Measurements from ENCODE around the gene CYP4B1. TPM values are rescaled to one million over a fixed set of nuclear protein-coding genes. Genes with fewer than 3 reads are reported as not detected.
A peak's percentile ranks its signal among the peaks of the same experiment; 100 is the strongest.
"Not testable (repeated sequence)": the region's sequence is repeated elsewhere in the genome, so short reads cannot be mapped to it uniquely, and the experiment has no call there.

The CYP4B1 gene
- total RNA-seq, 1 donor from 2014 or later = 13.5 TPM

DNA sequence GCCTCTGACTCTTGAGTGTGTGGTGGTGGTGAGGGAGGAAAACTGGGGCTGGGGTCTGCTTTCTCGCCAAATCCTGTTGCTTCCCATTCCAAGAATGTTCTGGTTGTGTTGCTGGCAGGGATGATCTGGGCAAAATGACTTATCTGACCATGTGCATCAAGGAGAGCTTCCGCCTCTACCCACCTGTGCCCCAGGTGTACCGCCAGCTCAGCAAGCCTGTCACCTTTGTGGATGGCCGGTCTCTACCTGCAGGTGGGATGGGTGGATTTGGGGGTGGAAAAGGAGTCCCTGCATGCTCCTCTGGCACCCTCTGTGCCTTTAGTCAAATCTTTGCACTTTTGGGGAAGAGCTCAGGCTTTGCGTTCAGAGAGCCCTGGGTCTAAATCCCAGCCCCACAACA, 18.1 kb downstream of the CYP4B1 start:
- ATAC-seq = no peak

DNA sequence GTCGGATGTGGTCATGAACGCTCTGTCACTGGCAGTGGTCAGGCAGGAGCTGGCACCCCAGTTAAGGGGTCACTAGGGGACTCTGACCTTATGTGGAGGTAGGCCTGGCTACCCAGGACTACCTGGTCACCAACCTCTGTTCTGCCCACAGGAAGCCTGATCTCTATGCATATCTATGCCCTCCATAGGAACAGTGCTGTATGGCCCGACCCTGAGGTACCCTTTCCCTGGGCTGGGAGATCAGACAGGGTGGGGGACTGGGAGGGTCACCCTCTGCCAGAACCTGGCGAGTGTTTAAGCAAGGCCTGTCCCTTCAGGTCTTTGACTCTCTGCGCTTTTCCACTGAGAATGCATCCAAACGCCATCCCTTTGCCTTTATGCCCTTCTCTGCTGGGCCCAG, 19.0 kb downstream of the CYP4B1 start:
- no peak for ATAC-seq

DNA sequence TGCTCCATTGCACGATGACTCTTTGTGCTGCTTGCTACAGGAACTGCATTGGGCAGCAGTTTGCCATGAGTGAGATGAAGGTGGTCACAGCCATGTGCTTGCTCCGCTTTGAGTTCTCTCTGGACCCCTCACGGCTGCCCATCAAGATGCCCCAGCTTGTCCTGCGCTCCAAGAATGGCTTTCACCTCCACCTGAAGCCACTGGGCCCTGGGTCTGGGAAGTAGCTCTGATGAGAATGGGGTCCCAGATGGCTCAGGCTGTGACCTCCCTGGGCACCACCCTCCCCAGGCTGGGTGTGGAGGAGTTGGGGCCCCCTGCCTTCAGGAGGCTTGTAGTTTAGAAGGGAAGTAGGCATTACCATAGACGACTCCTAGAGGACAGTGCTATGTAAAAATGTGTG, 19.7 kb downstream of the CYP4B1 start:
- no peak for ATAC-seq

DNA sequence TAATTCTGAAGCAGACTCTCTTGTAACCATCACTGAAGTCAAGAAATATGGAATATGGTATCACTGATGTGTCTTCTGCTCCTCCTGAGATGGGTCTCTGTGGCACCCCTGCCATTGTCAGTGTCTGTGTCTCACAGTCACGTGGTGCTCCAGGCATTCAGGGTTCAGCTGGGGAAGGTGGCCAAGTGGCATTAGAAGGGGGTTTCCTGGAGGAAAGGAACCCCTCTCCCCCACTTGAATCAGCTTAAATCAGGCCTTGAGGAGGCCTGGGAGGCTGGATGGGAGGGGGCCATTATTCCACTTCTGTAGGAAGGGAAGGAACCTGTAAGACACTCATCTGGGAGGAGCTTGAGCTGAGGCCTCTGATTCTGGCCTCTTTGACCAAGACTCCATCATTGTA, 20.5 kb downstream of the CYP4B1 start:
- no peak for ATAC-seq

DNA sequence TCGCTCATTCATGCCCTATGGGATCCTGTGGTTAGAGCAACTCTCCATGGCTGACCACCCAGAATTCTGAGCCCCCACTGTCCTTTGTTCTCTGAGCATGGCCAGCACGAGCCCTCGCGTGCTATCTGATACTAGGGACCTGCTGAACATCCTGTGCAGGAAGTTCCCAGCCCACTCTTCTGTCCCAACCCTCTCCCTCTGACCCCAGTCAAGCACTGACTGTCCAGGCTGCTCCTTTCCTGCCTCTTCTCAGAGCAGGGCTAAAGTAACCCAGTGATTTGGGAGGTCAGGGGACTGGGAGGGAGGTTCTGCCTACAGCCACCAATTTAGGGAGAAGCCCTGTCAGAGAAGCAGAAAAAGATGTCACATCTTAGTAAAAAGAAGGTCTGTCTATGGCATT, 21.2 kb downstream of the CYP4B1 start:
- peak; percentile 15 for ATAC-seq

DNA sequence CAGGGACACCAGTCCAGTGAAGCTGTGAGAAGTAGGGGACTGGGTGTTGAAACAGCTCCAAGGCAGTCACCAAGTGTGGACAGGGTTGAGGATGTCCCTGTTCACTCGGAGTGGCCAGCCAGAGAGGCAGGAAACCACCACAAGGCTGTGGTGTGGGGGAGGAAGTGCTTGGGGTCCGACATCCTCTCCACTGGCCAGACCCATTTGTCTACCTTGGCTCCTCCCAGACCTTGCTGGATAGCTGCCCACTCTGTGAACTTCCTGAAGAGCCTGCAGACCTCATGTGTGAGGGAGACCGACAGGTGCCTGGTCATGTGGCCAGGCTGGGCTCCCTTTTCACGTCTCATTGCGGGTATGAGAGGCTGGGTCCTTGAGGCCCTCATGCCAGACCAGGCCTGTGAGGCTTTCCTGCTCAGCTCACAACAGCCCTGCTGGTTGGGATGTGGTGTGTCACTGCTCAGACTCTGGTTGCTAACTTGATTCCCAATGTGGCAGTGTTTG, 21.8 kb downstream of the CYP4B1 start:
- ATAC-seq = peak; percentile 33

DNA sequence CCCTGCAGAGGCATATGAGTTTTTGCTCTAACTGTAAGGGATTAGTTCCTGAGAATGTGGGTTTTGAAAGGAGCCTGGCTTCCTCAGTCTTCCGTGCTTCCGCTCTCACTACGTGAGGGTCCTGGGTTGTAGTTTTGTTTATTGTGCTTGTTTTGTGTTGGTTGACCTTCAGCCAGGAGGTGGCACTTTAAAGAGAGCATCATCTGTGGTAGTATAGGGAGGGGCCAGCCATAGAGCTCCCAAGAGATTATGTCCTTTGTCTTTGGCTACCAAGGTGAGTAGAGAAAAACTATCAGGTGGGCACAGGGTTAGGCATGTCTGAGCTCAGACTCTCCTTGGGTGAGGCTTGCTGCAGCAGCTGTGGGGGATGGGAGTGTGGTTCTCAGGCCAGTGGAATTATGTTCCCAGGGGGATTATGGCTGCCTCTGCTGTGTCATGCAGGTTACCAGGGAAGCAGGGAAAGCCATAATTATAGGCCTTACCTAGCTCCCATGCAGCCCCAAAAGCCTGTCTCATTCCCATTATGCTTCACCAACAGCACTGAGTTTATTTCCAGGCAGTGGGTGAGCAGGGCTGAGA, 23.5 kb downstream of the CYP4B1 start:
- ATAC-seq = no peak

DNA sequence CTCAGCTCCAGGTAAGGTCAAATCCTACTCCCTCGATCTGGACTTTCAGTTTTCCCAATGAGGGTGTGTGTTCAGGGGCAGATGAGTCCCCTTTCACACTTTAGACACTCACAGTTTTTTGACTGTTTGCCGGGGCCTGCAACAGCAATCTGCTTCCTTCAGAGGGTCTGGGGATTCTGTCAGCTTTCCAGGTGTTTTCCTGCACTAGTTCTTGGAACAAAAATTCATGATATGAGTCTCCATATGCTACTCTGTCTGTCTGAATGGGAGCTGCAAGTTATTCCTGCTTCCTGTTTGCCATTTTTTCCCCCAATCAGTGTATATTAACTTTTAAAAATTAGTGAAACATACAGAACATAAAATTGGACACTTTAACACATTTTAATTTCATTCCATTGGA, 24.3 kb downstream of the CYP4B1 start:
- ATAC-seq = no peak

DNA sequence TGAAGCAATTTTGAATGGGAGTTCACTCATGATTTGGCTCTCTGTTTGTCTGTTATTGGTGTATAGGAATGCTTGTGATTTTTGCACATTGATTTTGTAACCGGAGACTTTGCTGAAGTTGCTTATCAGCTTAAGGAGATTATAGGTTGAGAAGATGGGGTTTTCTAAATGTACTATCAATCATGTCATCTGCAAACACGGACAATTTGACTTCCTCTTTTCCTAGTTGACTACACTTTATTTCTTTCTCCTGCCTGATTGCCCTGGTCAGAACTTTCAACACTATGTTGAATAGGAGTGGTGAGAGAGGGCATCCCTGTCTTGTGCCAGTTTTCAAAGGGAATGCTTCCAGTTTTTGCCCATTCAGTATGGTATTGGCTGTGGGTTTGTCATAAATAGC, 28.0 kb downstream of the CYP4B1 start:
- not testable (repeated sequence) for ATAC-seq

DNA sequence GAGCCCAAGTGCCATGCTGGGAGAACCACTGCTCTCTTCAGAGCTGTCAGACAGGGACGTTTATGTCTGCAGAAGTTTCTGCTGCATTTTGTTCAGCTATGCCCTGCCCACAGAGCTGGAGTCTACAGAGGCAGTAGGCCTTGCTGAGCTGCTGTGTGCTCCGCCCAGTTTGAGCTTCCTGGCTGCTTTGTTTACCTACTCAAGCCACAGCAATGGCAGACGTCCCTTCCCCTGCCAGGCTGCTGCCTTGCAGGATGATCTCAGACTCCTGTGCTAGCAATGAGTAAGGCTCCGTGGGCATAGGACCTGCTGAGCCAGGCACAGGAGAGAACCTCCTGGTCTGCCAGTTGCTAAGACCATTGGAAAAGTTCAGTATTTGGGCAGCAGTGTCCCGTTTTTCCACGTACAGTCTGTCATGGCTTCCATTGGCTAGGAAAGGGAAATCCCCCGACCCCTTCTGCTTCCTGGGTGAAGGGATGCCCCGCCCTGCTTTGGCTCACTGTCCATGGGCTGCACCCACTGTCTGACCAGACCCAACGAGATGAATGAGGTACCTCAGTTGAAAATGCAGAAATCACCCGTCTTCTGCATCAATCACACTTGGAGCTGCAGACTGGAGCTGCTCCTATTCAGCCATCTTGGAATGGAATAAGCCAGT, 31.9 kb downstream of the CYP4B1 start:
- ATAC-seq = peak; percentile 48

DNA sequence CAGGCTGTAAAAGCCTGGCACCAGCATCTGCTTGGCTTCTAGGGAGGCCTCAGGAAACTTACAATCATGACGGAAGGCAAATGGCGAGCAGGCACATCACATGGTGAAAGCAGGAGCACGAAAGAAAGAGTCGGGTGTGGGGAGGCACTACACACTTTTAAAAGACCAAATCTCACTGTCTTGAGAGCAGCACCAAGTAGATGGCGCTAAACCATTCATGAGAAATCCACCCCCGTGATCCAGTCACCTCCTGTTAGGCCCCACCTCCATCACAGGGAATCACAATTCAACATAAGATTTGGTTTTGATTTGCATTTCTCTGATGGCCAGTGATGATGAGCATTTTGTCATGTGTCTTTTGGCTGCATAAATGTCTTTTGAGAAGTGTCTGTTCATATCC, 36.6 kb downstream of the CYP4B1 start:
- ATAC-seq = not testable (repeated sequence)

DNA sequence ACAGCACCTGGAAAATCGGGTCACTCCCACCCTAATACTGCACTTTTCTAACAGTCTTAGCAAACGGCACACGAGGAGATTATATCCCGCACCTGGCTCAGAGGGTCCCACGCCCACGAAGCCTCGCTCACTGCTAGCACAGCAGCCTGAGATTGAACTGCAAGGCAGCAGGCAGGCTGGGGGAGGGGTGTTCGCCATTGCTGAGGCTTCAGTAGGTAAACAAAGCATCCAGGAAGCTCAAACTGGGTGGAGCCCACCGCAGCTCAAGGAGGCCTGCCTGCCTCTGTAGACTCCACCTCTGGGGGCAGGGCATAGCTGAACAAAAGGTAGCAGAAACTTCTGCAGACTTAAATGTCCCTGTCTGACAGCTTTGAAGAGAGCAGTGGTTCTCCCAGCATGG, 47.5 kb downstream of the CYP4B1 start:
- ATAC-seq = not testable (repeated sequence)

DNA sequence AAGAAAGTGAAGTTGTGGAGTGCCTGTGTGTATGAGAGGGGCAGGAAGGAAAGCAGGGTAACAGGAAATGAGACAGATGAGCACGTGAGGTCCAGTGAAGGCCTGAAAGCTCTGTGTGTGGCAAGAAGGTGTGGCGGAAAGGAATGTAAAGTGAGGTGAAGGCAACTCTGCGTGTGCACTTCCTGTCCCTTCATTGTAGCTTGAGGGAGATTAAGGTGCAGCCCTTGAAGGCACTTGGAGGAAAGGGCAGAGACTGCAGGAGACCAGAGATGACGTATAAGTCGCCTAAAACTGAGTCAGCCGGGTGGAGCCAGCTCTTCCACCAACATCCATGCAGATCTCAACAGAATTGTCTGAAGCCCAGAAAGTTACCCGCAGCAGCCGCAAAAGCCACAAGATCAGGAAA, 58.8 kb downstream of the CYP4B1 start:
- peak; percentile 97 for ATAC-seq

DNA sequence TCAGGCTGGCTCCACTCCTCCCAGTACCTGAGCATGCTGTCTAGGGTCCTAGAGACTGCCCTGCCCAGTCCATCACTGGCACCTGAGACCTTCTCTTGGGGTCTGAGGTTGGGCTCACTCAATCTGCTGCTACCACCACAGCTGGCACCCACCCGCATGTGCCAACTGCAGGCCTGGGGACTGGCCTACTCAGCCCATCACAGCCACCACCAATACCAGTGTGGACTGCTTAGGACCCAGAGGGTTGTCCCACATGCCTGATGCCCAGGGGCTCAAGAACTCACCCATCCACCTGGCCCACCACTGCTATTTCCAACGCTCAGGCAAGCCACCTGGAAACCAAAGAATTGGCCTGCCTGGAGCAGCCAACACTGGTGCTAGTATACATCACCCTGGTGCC, 63.5 kb downstream of the CYP4B1 start:
- peak; percentile 6 for ATAC-seq

Other genes with a start within 250 kb of the CYP4B1 start
- not detected for gene KNCN, start 247.4 kb upstream of the CYP4B1 start, total RNA-seq
- 31.3 TPM for gene MKNK1, start 194.8 kb upstream of the CYP4B1 start, total RNA-seq
- gene MOB3C, start 182.2 kb upstream of the CYP4B1 start, total RNA-seq = 13.9 TPM
- gene ATPAF1, start 130.7 kb upstream of the CYP4B1 start, total RNA-seq = 24.2 TPM
- not detected for gene TEX38, start 127.2 kb upstream of the CYP4B1 start, total RNA-seq
- gene EFCAB14, start 79.9 kb upstream of the CYP4B1 start, total RNA-seq = 63.6 TPM
- gene CYP4A11, start 142.4 kb downstream of the CYP4B1 start, total RNA-seq = not detected
- gene CYP4X1, start 224.6 kb downstream of the CYP4B1 start, total RNA-seq = 25.1 TPM

All from esophagus mucosa (tissue), 1 donor.